ENCODE measurements around the gene SYT15. TPM values are rescaled to one million over a fixed set of nuclear protein-coding genes. Genes with fewer than 3 reads are reported as not detected.

SYT15 gene
- total RNA-seq, 1 experiment from 2014 or later, result 1.6 TPM

DNA sequence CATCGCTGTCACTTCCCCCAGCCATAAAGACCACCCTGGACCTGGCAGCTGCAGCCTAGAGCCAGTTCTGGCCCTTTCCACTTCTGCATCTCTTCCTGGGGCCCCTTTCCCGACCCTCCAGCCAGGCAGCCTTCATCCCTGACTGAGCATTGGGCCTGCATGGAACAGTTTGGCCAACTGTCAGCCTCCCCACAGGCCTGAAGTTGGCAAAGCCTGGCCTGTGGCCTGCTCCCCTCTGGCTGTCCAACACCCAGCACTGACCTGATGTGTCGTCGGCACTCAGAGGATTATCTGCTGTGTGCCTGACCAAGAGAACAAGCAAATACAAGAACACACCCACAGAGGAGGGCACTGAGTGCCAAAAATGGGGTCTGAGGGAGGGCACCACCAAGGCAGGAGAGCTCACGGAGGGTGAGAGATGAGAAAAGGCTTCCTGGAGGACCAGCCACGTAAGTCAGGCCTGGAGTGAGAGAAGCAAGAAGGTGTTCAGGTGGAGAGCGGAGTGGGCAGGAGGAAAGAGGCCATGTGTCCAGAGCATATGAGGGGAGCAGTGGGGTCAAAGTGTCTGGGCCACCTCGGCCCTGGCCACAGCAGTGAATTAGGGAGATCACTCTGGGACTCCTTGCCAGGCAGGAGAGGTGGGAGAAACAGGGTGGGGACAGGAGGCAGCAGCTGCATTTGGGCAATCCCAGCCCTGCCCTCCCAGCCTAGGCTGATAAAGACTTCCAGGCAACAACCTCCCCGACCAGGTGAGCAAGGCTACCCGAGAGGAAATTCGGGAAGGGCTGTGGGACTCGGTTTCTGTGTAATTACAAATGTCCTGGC lies 27.0 kb upstream of the SYT15 start:
- Histone ChIP-seq H3K9ac (ENCODE audit: low read length) (no peak overlapping the region), H3K9me3 (ENCODE audit: control insufficient read depth in 1 of 2, insufficient read depth in 1 of 2, low read depth in 1 of 2, low read length in 2 of 2) (no peaks in the 10 kb centered on the region), H3K4me2 (ENCODE audit: low read length) (no peak overlapping the region), H3K27ac (ENCODE audit: low read depth, low read length) (no peak overlapping the region), H2AFZ (ENCODE audit: low read depth, low read length, poor library complexity, severe bottlenecking) (no peak overlapping the region), H3K4me1 (ENCODE audit: control insufficient read depth in 1 of 2, insufficient read depth in 2 of 2, low read length in 2 of 2) (peaks cover 0 to 9% of the 10 kb centered on the region in 2 experiments; a peak in 1 of 4 replicates), H3K27me3 (ENCODE audit: insufficient read depth, low read length) (no peaks in the 10 kb centered on the region), H3K4me3 (replicated peaks in 1 of 2; ENCODE audit: low read depth in 1 of 2, low read length in 2 of 2) (no peak overlapping the region), H3K36me3 (ENCODE audit: control insufficient read depth in 1 of 2, insufficient read depth in 2 of 2, low read length in 2 of 2) (no peaks in the 10 kb centered on the region), H4K20me1 (ENCODE audit: insufficient read depth) (no peaks in the 10 kb centered on the region), H3K9me2 (ENCODE audit: insufficient read depth) (no peaks in the 10 kb centered on the region), H3K79me2 (ENCODE audit: insufficient read depth, low read length) (no peaks in the 10 kb centered on the region)
- RAD21 ChIA-PET (ENCODE audit: low non-redundant PET in 1 of 2, low total read pairs in 2 of 2, uncharacterized antibody in 2 of 2, unreplicated experiment in 2 of 2), result no interaction called here
- TF ChIP-seq SP1 (IDR thresholded peaks at IDR 0.05; ENCODE audit: low read depth) (no peak), POLR2A (IDR thresholded peaks at IDR 0.05; ENCODE audit: borderline replicate concordance, extremely low read depth, insufficient read depth, insufficient read length) (no peak), SRF (IDR thresholded peaks at IDR 0.05; ENCODE audit: low read depth) (no peak), SIN3A (IDR thresholded peaks at IDR 0.05; ENCODE audit: low read depth) (no peak), RAD21 (IDR thresholded peaks at IDR 0.05; ENCODE audit: low read depth) (no peak), TCF7L2 (IDR thresholded peaks at IDR 0.05; ENCODE audit: borderline replicate concordance, extremely low read depth, insufficient read depth, insufficient read length) (no peak), EZH2phosphoT487 (IDR thresholded peaks at IDR 0.05; ENCODE audit: borderline replicate concordance) (no peak), ZFX (IDR thresholded peaks at IDR 0.05) (no peak)
- TF ChIP-seq, protein P1, sequence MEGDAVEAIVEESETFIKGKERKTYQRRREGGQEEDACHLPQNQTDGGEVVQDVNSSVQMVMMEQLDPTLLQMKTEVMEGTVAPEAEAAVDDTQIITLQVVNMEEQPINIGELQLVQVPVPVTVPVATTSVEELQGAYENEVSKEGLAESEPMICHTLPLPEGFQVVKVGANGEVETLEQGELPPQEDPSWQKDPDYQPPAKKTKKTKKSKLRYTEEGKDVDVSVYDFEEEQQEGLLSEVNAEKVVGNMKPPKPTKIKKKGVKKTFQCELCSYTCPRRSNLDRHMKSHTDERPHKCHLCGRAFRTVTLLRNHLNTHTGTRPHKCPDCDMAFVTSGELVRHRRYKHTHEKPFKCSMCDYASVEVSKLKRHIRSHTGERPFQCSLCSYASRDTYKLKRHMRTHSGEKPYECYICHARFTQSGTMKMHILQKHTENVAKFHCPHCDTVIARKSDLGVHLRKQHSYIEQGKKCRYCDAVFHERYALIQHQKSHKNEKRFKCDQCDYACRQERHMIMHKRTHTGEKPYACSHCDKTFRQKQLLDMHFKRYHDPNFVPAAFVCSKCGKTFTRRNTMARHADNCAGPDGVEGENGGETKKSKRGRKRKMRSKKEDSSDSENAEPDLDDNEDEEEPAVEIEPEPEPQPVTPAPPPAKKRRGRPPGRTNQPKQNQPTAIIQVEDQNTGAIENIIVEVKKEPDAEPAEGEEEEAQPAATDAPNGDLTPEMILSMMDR (IDR thresholded peaks at IDR 0.05 in 2 of 3, conservative IDR thresholded peaks at IDR 0.05 in 1 of 3; ENCODE audit: borderline replicate concordance in 1 of 3, insufficient read depth in 1 of 3, low read depth in 2 of 3, low read length in 2 of 3), result no peak
- intact Hi-C loops (cut with micrococcal nuclease), result no loop called here
- ATAC-seq (no peak), DNase-seq (ENCODE audit: low read depth, low spot score) (no peak)
- BruUV-seq (replicated peaks), result no TSS peak
- CTCF ChIA-PET, result no interaction called here
- POLR2A ChIA-PET, result no interaction called here

Data from HCT116 (cell line).